GM12878 (cell line): ENCODE measurements around the gene GRIN3A. TPM values are rescaled to one million over a fixed set of nuclear protein-coding genes. Genes with fewer than 3 reads are reported as not detected.

Experiments used
- ATAC-seq: fragments of 200-7000 bp; cut with Tn5 transposase; 3 replicates; pipeline ENCODE4 v1.9.1; 2020; ENCODE audit warnings: mild to moderate bottlenecking, moderate library complexity
- BruUV-seq: library from RNA; stranded (reverse); fragments of 400-500 nt; replicated peaks from 2 replicates; lab custom pipeline; 2021; lab: Mats Ljungman, UMichigan
- CTCF ChIA-PET: fragments of 300-600 bp; sonication (Branson Sonifier 250); formaldehyde crosslinking; extraction: SDS; loops from one replicate; lab custom pipeline; 2021; ENCODE audit warnings: inconsistent platforms; lab: Yijun Ruan, JAX
- POLR2A ChIA-PET: fragments of 350-600 bp; formaldehyde crosslinking; extraction: SDS; loops from one replicate; lab custom pipeline; 2021; ENCODE audit warnings: inconsistent platforms; lab: Charles Lee
- RAD21 ChIA-PET: fragments of 300-600 bp; sonication (Branson Sonifier 250); formaldehyde crosslinking; loops from one replicate; lab custom pipeline; 2023; ENCODE audit warnings: antibody characterized with exemption; ENCODE audit not compliant: unreplicated experiment; lab: Charles Lee
- SMC1A ChIA-PET: fragments of 300-600 bp; sonication (Branson Sonifier 250); formaldehyde crosslinking; loops from one replicate; lab custom pipeline; 2023; ENCODE audit not compliant: unreplicated experiment, uncharacterized antibody; lab: Charles Lee
- DNase-seq: peaks from one replicate; pipeline ENCODE4 v3.0.0-alpha.2; 2011; ENCODE audit warnings: low read depth, low spot score
- FAIRE-seq: peaks from 3 replicates; lab custom pipeline; 2011; peaks lifted over from hg19 to GRCh38; lab: Jason Lieb, UNC
- H2AFZ ChIP-seq: 2 replicates; pipeline ENCODE4 v1.6.0; 2011; ENCODE audit warnings: low read depth, low read length, control low read depth; ENCODE audit not compliant: control insufficient read depth
- H3K27ac ChIP-seq: 2 replicates; pipeline ENCODE4 v1.5.1; 2011; ENCODE audit warnings: control low read depth; ENCODE audit not compliant: control insufficient read depth, insufficient read depth
- H3K27me3 ChIP-seq, 2 experiments: replicated peaks in 1 of 2; 2 replicates each; pipeline versions ENCODE4 v1.6.0 to v1.6.1; 2011; ENCODE audit warnings: low read length in 1 of 2; ENCODE audit not compliant: control insufficient read depth in 2 of 2, insufficient read depth in 2 of 2
- H3K36me3 ChIP-seq, 2 experiments: 2 replicates each; pipeline ENCODE4 v1.5.1; 2011; ENCODE audit warnings: low read length in 1 of 2; ENCODE audit not compliant: control insufficient read depth in 2 of 2, insufficient read depth in 2 of 2
- H3K4me1 ChIP-seq: 2 replicates; pipeline ENCODE4 v1.6.1; 2011; ENCODE audit warnings: mild to moderate bottlenecking, low read length, moderate library complexity, mixed read lengths; ENCODE audit not compliant: control insufficient read depth, insufficient read depth
- H3K4me2 ChIP-seq: 2 replicates; pipeline ENCODE4 v1.6.0; 2011; ENCODE audit warnings: control low read depth; ENCODE audit not compliant: control insufficient read depth, insufficient read depth
- H3K4me3 ChIP-seq: fragments of 200-600 bp; sonication (generic); 2 replicates; pipeline ENCODE4 v1.5.1; 2016
- H3K79me2 ChIP-seq: 2 replicates; pipeline ENCODE4 v1.6.0; 2011; ENCODE audit warnings: low read length; ENCODE audit not compliant: control insufficient read depth, insufficient read depth
- H3K9ac ChIP-seq: 2 replicates; pipeline ENCODE4 v1.8.0; 2011; ENCODE audit warnings: low read length, control low read depth, mixed read lengths; ENCODE audit not compliant: control insufficient read depth, insufficient read depth
- H3K9me3 ChIP-seq: replicated peaks from 3 replicates; pipeline ENCODE4 v1.5.1; 2011; ENCODE audit warnings: mild to moderate bottlenecking, low read length; ENCODE audit not compliant: control insufficient read depth, insufficient read depth
- H4K20me1 ChIP-seq: 2 replicates; pipeline ENCODE4 v1.6.0; 2011; ENCODE audit not compliant: control insufficient read depth, insufficient read depth
- ATF2 ChIP-seq: IDR thresholded peaks from 2 replicates; pipeline ENCODE4 v1.6.1; 2012; ENCODE audit warnings: low read length, inconsistent platforms
- E4F1 ChIP-seq: fragments of 450-650 bp; IDR thresholded peaks from 2 replicates; pipeline ENCODE4 v1.6.1; 2018; ENCODE audit warnings: borderline replicate concordance, mild to moderate bottlenecking; ENCODE audit not compliant: partially characterized antibody
- FOXK2 ChIP-seq: fragments of 450-650 bp; IDR thresholded peaks from 2 replicates; pipeline ENCODE4 v1.6.1; 2017; ENCODE audit warnings: mild to moderate bottlenecking, moderate library complexity
- HDAC2 ChIP-seq: fragments of 200-600 bp; sonication (generic); IDR thresholded peaks from 2 replicates; pipeline ENCODE4 v1.6.1; 2017
- IRF3 ChIP-seq: fragments of 450-650 bp; IDR thresholded peaks from 2 replicates; pipeline ENCODE4 v1.6.1; 2014; ENCODE audit warnings: mild to moderate bottlenecking
- LARP7 ChIP-seq: fragments of 450-650 bp; IDR thresholded peaks from 2 replicates; pipeline ENCODE4 v1.6.1; 2017; ENCODE audit warnings: mild to moderate bottlenecking
- NFIC ChIP-seq: IDR thresholded peaks from 2 replicates; pipeline ENCODE4 v1.6.1; 2012; ENCODE audit warnings: low read depth, mild to moderate bottlenecking, inconsistent platforms, low read length, moderate library complexity
- RELB ChIP-seq: fragments of 450-650 bp; IDR thresholded peaks from 2 replicates; pipeline ENCODE4 v1.6.1; 2017; ENCODE audit warnings: low read depth, mild to moderate bottlenecking, moderate library complexity
- RFX5 ChIP-seq: IDR thresholded peaks from 2 replicates; pipeline ENCODE4 v1.6.1; 2011; ENCODE audit warnings: low read depth, low read length, improper control_type of control experiment
- TCF12 ChIP-seq: IDR thresholded peaks from 2 replicates; pipeline ENCODE4 v1.6.1; 2011; ENCODE audit warnings: low read depth, mild to moderate bottlenecking, low read length
- ZNF217 ChIP-seq: fragments of 450-650 bp; IDR thresholded peaks from 2 replicates; pipeline ENCODE4 v1.6.1; 2017; ENCODE audit warnings: antibody characterized with exemption, mild to moderate bottlenecking
- WGBS: methylation state at CpG from one replicate; pipeline ENCODE4 v1.1.6; 2016; ENCODE audit warnings: low lambda C conversion rate; ENCODE audit not compliant: insufficient replicate concordance, insufficient coverage; ENCODE audit errors: missing lambda C conversion rate; 5-methylcytosine and 5-hydroxymethylcytosine counted together
- in situ Hi-C: fragments of 300-500 bp; cut with MboI; formaldehyde crosslinking; loops from 9 replicates; pipeline ENCODE4 v1.14.3; 2018; ENCODE audit warnings: mixed read lengths
- intact Hi-C: fragments of 100-400 bp; cut with micrococcal nuclease; formaldehyde crosslinking; loops from one replicate; pipeline ENCODE4 v1.14.2; 2022; ENCODE audit not compliant: unreplicated experiment
- polyA plus RNA-seq, 11 experiments: library from polyadenylated mRNA; depleted of rRNA in 4 of 11; unstranded in 6 of 11; stranded (reverse) in 5 of 11; fragments of >200 nt; fragmentation: Nextera tagmentation in 4 of 11; fragmentation: Illumina TruSeq in 1 of 11; extraction: Ambion mirVana in 4 of 11; extraction: Trizol in 1 of 11; gene quantifications; 1 replicate in 1 of 11; 2 replicates in 10 of 11; pipeline versions ENCODE4 v1.2.1 to v1.2.3, GENCODE V29; 2011 to 2016; ENCODE audit warnings: inconsistent platforms in 2 of 11, missing spikeins in 2 of 11, low read depth in 1 of 11
- total RNA-seq, 4 experiments: library from RNA; depleted of rRNA in 3 of 4; stranded (reverse); fragments of >200 nt in 3 of 4; fragmentation: Illumina TruSeq in 1 of 4; extraction: Trizol in 1 of 4; gene quantifications; 2 replicates each; pipeline versions ENCODE4 v1.2.1 to v1.2.3, GENCODE V29; 2013 to 2021

GRIN3A gene
- total and polyA plus RNA-seq, 10 of the 15 experiments (the other 5 are each of a cell fraction or from before 2014, with no cell fraction given): 0.03 to 0.05 (median 0.04) TPM; not detected in 7

GRCh38 chr9:101590901-101591300 lies 147.5 kb downstream of the GRIN3A start:
- WGBS: 65% methylated on average over 3 of the region's 3 CpGs
- H3K79me2 ChIP-seq: no peaks in the 10 kb centered on the region
- SMC1A ChIA-PET: interaction anchor here (0.6 kb wide), 1 partner anchor 53 kb away, joined by 3 read pairs; no protein-coding TSS in a partner anchor

More at GRCh38 chr9:101590901-101591300, 147.5 kb downstream of the GRIN3A start:
- H3K9me3 ChIP-seq: no peaks in the 10 kb centered on the region
- ChIA-PET POLR2A (no interaction called here), RAD21 (no interaction called here), CTCF (no interaction called here)
- no peak overlapping the region for H3K9ac ChIP-seq
- no peak for DNase-seq
- no peaks in the 10 kb centered on the region for H4K20me1 ChIP-seq
- H2AFZ ChIP-seq: no peak overlapping the region
- in situ Hi-C loops: no loop called here
- no peak overlapping the region for H3K4me3 ChIP-seq
- TF ChIP-seq TCF12 (no peak), RELB (no peak), ZNF217 (no peak), FOXK2 (no peak), E4F1 (no peak), LARP7 (no peak), IRF3 (no peak), ATF2 (no peak), RFX5 (no peak), NFIC (no peak), HDAC2 (no peak)
- no peak overlapping the region for H3K27ac ChIP-seq
- no peak for ATAC-seq
- no TSS peak for BruUV-seq
- peaks cover 0 to 3% of the 10 kb centered on the region in 2 experiments; a peak in 1 of 4 replicates for H3K27me3 ChIP-seq
- H3K4me2 ChIP-seq: no peak overlapping the region
- FAIRE-seq: no peak
- no peaks in the 10 kb centered on the region for H3K36me3 ChIP-seq
- intact Hi-C loops: no loop called here
- H3K4me1 ChIP-seq: no peaks in the 10 kb centered on the region; the same call in 1 of the 2 replicates
